HEK293 (cell line): Measurements from ENCODE around the gene PITRM1.

ENCODE experiments used
- CTCF ChIA-PET: fragments of 350-600 bp; formaldehyde crosslinking; extraction: SDS; loops from one replicate; lab custom pipeline; 2021; ENCODE audit warnings: antibody characterized with exemption; lab: Yijun Ruan, JAX
- POLR2A ChIA-PET: fragments of 300-600 bp; formaldehyde crosslinking; extraction: SDS; loops from one replicate; lab custom pipeline; 2020; ENCODE audit warnings: antibody characterized with exemption, inconsistent platforms; lab: Yijun Ruan, JAX
- H3K27ac ChIP-seq: fragments of 200-500 bp; sonication (Bioruptor generic); 2 replicates; pipeline ENCODE4 v1.5.1; 2014; ENCODE audit warnings: low read depth, low read length, control low read depth, inconsistent platforms; ENCODE audit errors: extremely low read depth
- H3K36me3 ChIP-seq, 2 experiments: fragments of 200-500 bp in 1 of 2; sonication (Bioruptor generic) in 1 of 2; 1 replicate in 1 of 2; 2 replicates in 1 of 2; pipeline ENCODE4 v1.5.1; 2014 to 2017; ENCODE audit warnings: inconsistent platforms in 2 of 2, low read length in 2 of 2; ENCODE audit not compliant: control insufficient read depth in 2 of 2, insufficient read depth in 1 of 2
- H3K4me1 ChIP-seq: fragments of 200-500 bp; sonication (Bioruptor generic); 2 replicates; pipeline ENCODE4 v1.5.1; 2014; ENCODE audit warnings: mild to moderate bottlenecking, low read length, inconsistent platforms; ENCODE audit not compliant: control insufficient read depth, insufficient read depth
- H3K4me3 ChIP-seq: 2 replicates; pipeline ENCODE4 v1.5.1; 2011; ENCODE audit warnings: low read depth, mild to moderate bottlenecking, control low read depth, low read length, moderate library complexity
- H3K9me3 ChIP-seq: fragments of 200-500 bp; sonication (Bioruptor generic); 2 replicates; pipeline ENCODE4 v1.5.1; 2014; ENCODE audit warnings: low read depth, low read length, inconsistent platforms; ENCODE audit not compliant: control insufficient read depth, insufficient read depth
- GLIS1 ChIP-seq: fragments of 450-650 bp; formaldehyde crosslinking; IDR thresholded peaks from 2 replicates; pipeline ENCODE4 v1.5.1; 2016; ENCODE audit warnings: missing biosample characterization, missing genetic modification characterization
- HOXA7 ChIP-seq: sonication (generic); formaldehyde crosslinking; IDR thresholded peaks from 2 replicates; pipeline ENCODE4 v1.8.1; 2022; ENCODE audit warnings: missing genetic modification reagents, borderline replicate concordance
- KLF7 ChIP-seq: fragments of 450-650 bp; formaldehyde crosslinking; IDR thresholded peaks from 2 replicates; pipeline ENCODE4 v1.5.1; 2016; ENCODE audit warnings: missing biosample characterization, missing genetic modification characterization, borderline replicate concordance
- OVOL3 ChIP-seq: fragments of 450-650 bp; formaldehyde crosslinking; IDR thresholded peaks from 2 replicates; pipeline ENCODE4 v1.5.1; 2016; ENCODE audit warnings: missing biosample characterization, missing genetic modification characterization
- RBAK ChIP-seq: fragments of 450-650 bp; formaldehyde crosslinking; IDR thresholded peaks from 2 replicates; pipeline ENCODE4 v1.5.1; 2016; ENCODE audit warnings: missing biosample characterization, missing genetic modification characterization
- REST ChIP-seq: fragments of 450-650 bp; formaldehyde crosslinking; IDR thresholded peaks from 2 replicates; pipeline ENCODE4 v1.5.1; 2016; ENCODE audit warnings: missing biosample characterization, missing genetic modification characterization
- SP7 ChIP-seq: fragments of 450-650 bp; formaldehyde crosslinking; IDR thresholded peaks from 2 replicates; pipeline ENCODE4 v1.5.1; 2016; ENCODE audit warnings: missing biosample characterization, missing genetic modification characterization
- ZBTB1 ChIP-seq: fragments of 450-650 bp; formaldehyde crosslinking; IDR thresholded peaks from 2 replicates; pipeline ENCODE4 v1.5.1; 2016; ENCODE audit warnings: missing biosample characterization, missing genetic modification characterization
- ZBTB11 ChIP-seq: fragments of 450-650 bp; formaldehyde crosslinking; conservative IDR thresholded peaks from 2 replicates; pipeline ENCODE4 v1.5.1; 2016; ENCODE audit warnings: low read depth, missing biosample characterization, missing genetic modification characterization
- ZBTB17 ChIP-seq: fragments of 450-650 bp; formaldehyde crosslinking; IDR thresholded peaks from 2 replicates; pipeline ENCODE4 v1.5.1; 2016; ENCODE audit warnings: missing biosample characterization, missing genetic modification characterization
- ZBTB7A ChIP-seq: fragments of 450-650 bp; formaldehyde crosslinking; IDR thresholded peaks from 2 replicates; pipeline ENCODE4 v1.5.1; 2016; ENCODE audit warnings: low read depth, missing biosample characterization, missing genetic modification characterization
- ZNF133 ChIP-seq: fragments of 450-650 bp; formaldehyde crosslinking; IDR thresholded peaks from 2 replicates; pipeline ENCODE4 v1.5.1; 2016; ENCODE audit warnings: missing biosample characterization, missing genetic modification characterization
- ZNF223 ChIP-seq: fragments of 450-650 bp; formaldehyde crosslinking; IDR thresholded peaks from 2 replicates; pipeline ENCODE4 v1.5.1; 2016; ENCODE audit warnings: missing biosample characterization, missing genetic modification characterization
- ZNF24 ChIP-seq: fragments of 450-650 bp; formaldehyde crosslinking; IDR thresholded peaks from 2 replicates; pipeline ENCODE4 v1.5.1; 2016; ENCODE audit warnings: missing biosample characterization, missing genetic modification characterization
- ZNF311 ChIP-seq: fragments of 450-650 bp; formaldehyde crosslinking; IDR thresholded peaks from 2 replicates; pipeline ENCODE4 v1.5.1; 2017; ENCODE audit warnings: missing biosample characterization, missing genetic modification characterization, borderline replicate concordance
- ZNF394 ChIP-seq: fragments of 450-650 bp; formaldehyde crosslinking; IDR thresholded peaks from 2 replicates; pipeline ENCODE4 v1.5.1; 2016; ENCODE audit warnings: missing biosample characterization, missing genetic modification characterization, mild to moderate bottlenecking, moderate library complexity, borderline replicate concordance
- ZNF426 ChIP-seq: fragments of 450-650 bp; formaldehyde crosslinking; IDR thresholded peaks from 2 replicates; pipeline ENCODE4 v1.5.1; 2017; ENCODE audit warnings: missing biosample characterization, missing genetic modification characterization, mild to moderate bottlenecking, inconsistent platforms, moderate library complexity
- ZNF433 ChIP-seq: fragments of 450-650 bp; formaldehyde crosslinking; IDR thresholded peaks from 2 replicates; pipeline ENCODE4 v1.5.1; 2016; ENCODE audit warnings: missing biosample characterization, missing genetic modification characterization, low read depth
- ZNF514 ChIP-seq: fragments of 450-650 bp; formaldehyde crosslinking; IDR thresholded peaks from 2 replicates; pipeline ENCODE4 v1.5.1; 2016; ENCODE audit warnings: missing biosample characterization, missing genetic modification characterization
- ZNF529 ChIP-seq: fragments of 450-650 bp; formaldehyde crosslinking; IDR thresholded peaks from 2 replicates; pipeline ENCODE4 v1.5.1; 2017; ENCODE audit warnings: missing genetic modification characterization, missing biosample characterization; ENCODE audit not compliant: insufficient replicate concordance
- ZNF560 ChIP-seq: fragments of 450-650 bp; formaldehyde crosslinking; IDR thresholded peaks from 2 replicates; pipeline ENCODE4 v1.5.1; 2017; ENCODE audit warnings: missing biosample characterization, missing genetic modification characterization, borderline replicate concordance
- ZNF701 ChIP-seq: fragments of 450-650 bp; formaldehyde crosslinking; IDR thresholded peaks from 2 replicates; pipeline ENCODE4 v1.5.1; 2016; ENCODE audit warnings: missing biosample characterization, missing genetic modification characterization
- ZSCAN23 ChIP-seq: fragments of 450-650 bp; formaldehyde crosslinking; IDR thresholded peaks from 2 replicates; pipeline ENCODE4 v1.5.1; 2016; ENCODE audit warnings: missing biosample characterization, missing genetic modification characterization
- TF ChIP-seq, protein P1 (sequence below): fragments of 450-650 bp; formaldehyde crosslinking; IDR thresholded peaks from 2 replicates; pipeline ENCODE4 v1.5.0; 2017; ENCODE audit warnings: missing biosample characterization, missing genetic modification characterization, borderline replicate concordance

The PITRM1 gene

DNA sequence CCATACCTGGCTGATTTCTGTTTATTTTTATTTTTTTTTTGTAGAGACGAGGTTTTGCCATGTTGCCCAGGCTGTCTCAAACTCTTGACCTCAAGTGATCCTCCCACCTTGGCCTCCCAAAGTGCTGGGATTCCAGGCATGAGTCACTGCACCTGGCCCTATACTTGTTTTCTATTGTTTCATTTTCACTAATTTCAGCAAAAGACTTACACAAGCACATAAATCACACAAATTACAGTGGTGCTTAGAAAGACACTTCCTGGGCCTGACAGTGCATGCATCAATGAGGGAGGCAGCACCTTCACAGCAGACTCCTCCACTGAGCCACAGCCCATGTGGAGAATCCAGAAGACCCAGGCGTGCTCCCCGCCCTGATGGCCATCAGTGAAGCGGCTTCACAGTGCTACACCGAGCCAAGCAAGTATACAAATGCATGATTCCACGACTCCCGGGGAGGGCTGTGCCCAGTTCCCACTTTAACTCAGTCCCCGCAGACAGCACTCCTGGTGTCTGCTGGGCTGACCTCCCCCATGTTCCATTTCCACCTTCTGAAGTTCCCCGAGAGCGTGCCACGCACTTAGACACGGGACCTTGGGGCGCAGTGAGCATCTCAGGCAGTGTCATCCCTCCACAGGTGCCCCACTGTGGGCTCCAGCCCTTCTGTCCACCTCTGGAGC, 20.6 kb downstream of the PITRM1 start:
- ChIA-PET CTCF (no interaction called here), POLR2A (no interaction called here)
- no peak for TF ChIP-seq ZNF394
- 0 out of 2 replicates have a peak, but pooled peaks have one; percentile 11 for TF ChIP-seq GLIS1 (tag by site-specific recombination)
- peak; percentile 95 for TF ChIP-seq SP7 (tag by site-specific recombination)
- H3K27ac ChIP-seq = no peak overlapping the region
- H3K36me3 ChIP-seq = peaks cover 33 to 96% of the 10 kb centered on the region in 2 experiments
- H3K4me1 ChIP-seq = no peaks in the 10 kb centered on the region
- no peaks in the 10 kb centered on the region for H3K9me3 ChIP-seq
- H3K4me3 ChIP-seq = no peak overlapping the region

- TF ChIP-seq REST = no peak
- TF ChIP-seq KLF7 (tag by site-specific recombination) = no peak
- no peak for TF ChIP-seq ZNF426 (tag by site-specific recombination)
- no peak for TF ChIP-seq ZNF133 (tag by site-specific recombination)
- no peak for TF ChIP-seq ZBTB1
- TF ChIP-seq ZNF529 (tag by site-specific recombination) = no peak
- TF ChIP-seq ZNF223 = no peak
- no peak for TF ChIP-seq ZNF560 (tag by site-specific recombination)
- H3K36me3 ChIP-seq = peaks cover 27 to 97% of the 10 kb centered on the region in 2 experiments
- H3K4me3 ChIP-seq = no peak overlapping the region
- ChIA-PET CTCF (no interaction called here), POLR2A (no interaction called here)
- H3K27ac ChIP-seq = no peak overlapping the region
- no peaks in the 10 kb centered on the region for H3K9me3 ChIP-seq
- H3K4me1 ChIP-seq = no peaks in the 10 kb centered on the region
Measured at GRCh38 chr10:3150961-3151360, 21.6 kb downstream of the PITRM1 start.

DNA sequence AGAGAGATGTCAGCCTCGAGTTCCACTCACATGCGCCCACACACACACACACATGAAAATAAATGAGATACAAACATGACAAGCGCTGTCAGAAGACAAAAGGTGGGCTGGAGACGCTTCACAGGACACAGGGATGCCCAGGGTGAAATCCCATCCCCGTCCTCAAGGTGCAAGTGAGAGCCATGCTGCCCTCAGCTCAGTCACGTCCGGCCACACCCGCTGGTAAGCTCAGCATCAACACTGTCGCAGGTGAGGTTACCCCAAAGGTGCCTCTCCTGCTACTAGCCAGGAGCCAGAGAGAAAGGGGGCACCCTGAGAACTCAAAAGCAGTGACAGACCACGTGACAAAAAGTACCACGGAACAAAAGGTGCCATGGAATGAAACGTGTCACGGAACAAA, 22.2 kb downstream of the PITRM1 start:
- H3K36me3 ChIP-seq = peaks cover 23 to 98% of the 10 kb centered on the region in 2 experiments
- no peaks in the 10 kb centered on the region for H3K4me1 ChIP-seq
- H3K4me3 ChIP-seq = no peak overlapping the region
- POLR2A ChIA-PET = no interaction called here
- H3K27ac ChIP-seq = no peak overlapping the region
- CTCF ChIA-PET = interaction anchor here (0.7 kb wide), 1 partner anchor 31 kb away, joined by 3 read pairs; no protein-coding TSS in a partner anchor
- no peaks in the 10 kb centered on the region for H3K9me3 ChIP-seq
- TF ChIP-seq ZNF24 (tag by site-specific recombination) = no peak
- no peak for TF ChIP-seq ZBTB17 (tag by site-specific recombination)
- no peak for TF ChIP-seq ZBTB7A (tag by site-specific recombination)
- TF ChIP-seq ZNF433 (tag by site-specific recombination) = no peak
- TF ChIP-seq ZNF311 (tag by site-specific recombination) = no peak
- TF ChIP-seq ZNF514 (tag by site-specific recombination) = no peak
- TF ChIP-seq HOXA7 (CRISPR knock-in tag) = no peak
- no peak for TF ChIP-seq ZSCAN23 (tag by site-specific recombination)
- TF ChIP-seq ZNF701 = no peak
- TF ChIP-seq ZBTB11 (tag by site-specific recombination) = no peak
- TF ChIP-seq, protein P1, sequence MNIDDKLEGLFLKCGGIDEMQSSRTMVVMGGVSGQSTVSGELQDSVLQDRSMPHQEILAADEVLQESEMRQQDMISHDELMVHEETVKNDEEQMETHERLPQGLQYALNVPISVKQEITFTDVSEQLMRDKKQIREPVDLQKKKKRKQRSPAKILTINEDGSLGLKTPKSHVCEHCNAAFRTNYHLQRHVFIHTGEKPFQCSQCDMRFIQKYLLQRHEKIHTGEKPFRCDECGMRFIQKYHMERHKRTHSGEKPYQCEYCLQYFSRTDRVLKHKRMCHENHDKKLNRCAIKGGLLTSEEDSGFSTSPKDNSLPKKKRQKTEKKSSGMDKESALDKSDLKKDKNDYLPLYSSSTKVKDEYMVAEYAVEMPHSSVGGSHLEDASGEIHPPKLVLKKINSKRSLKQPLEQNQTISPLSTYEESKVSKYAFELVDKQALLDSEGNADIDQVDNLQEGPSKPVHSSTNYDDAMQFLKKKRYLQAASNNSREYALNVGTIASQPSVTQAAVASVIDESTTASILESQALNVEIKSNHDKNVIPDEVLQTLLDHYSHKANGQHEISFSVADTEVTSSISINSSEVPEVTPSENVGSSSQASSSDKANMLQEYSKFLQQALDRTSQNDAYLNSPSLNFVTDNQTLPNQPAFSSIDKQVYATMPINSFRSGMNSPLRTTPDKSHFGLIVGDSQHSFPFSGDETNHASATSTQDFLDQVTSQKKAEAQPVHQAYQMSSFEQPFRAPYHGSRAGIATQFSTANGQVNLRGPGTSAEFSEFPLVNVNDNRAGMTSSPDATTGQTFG (tag by site-specific recombination) = no peak
- no peak for TF ChIP-seq RBAK (tag by site-specific recombination)
- no peak for TF ChIP-seq OVOL3 (tag by site-specific recombination)
